Measurements from ENCODE around the gene KIAA0586.

The KIAA0586 gene

DNA sequence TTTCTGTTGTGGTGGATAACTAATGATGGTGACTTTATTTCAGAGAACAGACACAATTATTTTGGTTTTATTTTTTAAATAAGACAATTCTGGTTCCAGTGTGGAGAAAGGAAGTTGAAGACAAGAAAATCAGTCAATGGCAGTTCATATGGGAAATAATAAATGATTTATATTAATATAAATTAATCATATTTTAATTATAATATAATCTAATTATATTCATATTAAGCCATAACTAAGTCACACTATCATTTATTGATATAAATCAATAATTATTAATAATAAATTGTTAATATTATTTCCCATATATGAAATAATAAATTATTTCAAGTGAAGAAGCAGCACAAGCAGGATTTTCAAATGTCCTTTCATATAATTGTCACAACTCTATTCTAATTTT is 29.0 kb upstream of the KIAA0586 start:
- H3K4me3 ChIP-seq (ENCODE audit: low read depth, low read length), result no peak overlapping the region
- TF ChIP-seq, protein P1, sequence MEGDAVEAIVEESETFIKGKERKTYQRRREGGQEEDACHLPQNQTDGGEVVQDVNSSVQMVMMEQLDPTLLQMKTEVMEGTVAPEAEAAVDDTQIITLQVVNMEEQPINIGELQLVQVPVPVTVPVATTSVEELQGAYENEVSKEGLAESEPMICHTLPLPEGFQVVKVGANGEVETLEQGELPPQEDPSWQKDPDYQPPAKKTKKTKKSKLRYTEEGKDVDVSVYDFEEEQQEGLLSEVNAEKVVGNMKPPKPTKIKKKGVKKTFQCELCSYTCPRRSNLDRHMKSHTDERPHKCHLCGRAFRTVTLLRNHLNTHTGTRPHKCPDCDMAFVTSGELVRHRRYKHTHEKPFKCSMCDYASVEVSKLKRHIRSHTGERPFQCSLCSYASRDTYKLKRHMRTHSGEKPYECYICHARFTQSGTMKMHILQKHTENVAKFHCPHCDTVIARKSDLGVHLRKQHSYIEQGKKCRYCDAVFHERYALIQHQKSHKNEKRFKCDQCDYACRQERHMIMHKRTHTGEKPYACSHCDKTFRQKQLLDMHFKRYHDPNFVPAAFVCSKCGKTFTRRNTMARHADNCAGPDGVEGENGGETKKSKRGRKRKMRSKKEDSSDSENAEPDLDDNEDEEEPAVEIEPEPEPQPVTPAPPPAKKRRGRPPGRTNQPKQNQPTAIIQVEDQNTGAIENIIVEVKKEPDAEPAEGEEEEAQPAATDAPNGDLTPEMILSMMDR (IDR thresholded peaks at IDR 0.05; ENCODE audit: low read depth, low read length, missing control alignments), result no peak
- no peaks in the 10 kb centered on the region for H3K27me3 ChIP-seq (replicated peaks)
- in situ Hi-C loops (cut with HindIII; ENCODE audit: low pct_ligation_motif_present, low sequenced_read_pairs), result no loop called here
- H3K27ac ChIP-seq, result no peak overlapping the region
- H3K36me3 ChIP-seq (replicated peaks), result no peaks in the 10 kb centered on the region
- no peak for DNase-seq

DNA sequence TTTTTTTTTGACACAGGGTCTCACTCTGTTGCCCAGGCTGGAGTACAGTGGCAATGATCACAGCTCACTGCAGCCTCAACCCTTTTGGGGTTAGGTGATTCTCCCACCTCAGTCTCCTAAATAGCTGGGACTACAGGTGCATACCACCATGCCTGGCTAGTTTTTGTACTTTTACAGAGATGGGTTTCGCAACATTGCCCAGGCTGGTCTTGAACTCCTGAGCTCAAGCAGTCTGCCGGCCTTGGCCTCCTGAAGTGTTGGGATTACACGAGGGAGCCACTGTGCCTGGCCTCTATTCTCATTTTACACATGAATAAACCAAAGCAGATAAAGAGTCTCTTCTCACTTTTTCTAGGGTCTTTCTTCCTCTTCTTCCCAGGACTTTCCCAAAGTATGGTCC is 28.6 kb upstream of the KIAA0586 start:
- Histone ChIP-seq H3K27me3 (replicated peaks) (no peaks in the 10 kb centered on the region), H3K36me3 (replicated peaks) (no peaks in the 10 kb centered on the region), H3K4me3 (ENCODE audit: low read depth, low read length) (no peak overlapping the region), H3K27ac (no peak overlapping the region)
- in situ Hi-C loops (cut with HindIII; ENCODE audit: low pct_ligation_motif_present, low sequenced_read_pairs), result no loop called here
- TF ChIP-seq, protein P1 (IDR thresholded peaks at IDR 0.05; ENCODE audit: low read depth, low read length, missing control alignments), result no peak
- DNase-seq, result no peak

DNA sequence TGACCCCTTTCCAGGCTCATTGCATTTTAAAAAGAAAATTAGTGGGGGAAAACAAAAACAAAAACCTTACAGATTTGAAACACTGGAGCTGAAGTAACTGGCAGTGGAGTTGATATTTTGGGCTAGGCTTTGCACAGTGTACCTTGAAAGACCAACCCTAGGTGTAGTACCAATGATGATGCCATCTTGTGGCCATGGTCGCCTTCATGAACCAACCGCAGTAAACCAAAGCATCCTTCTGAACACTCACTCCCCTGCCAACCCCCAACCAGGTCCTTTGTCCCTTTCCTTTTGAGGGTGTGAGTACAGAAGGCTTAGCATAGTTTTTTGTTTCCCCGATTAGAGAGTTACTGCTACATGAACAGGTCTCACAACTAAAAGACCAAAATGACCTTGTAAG is 25.9 kb upstream of the KIAA0586 start:
- Histone ChIP-seq H3K27ac (no peak overlapping the region), H3K4me3 (ENCODE audit: low read depth, low read length) (no peak overlapping the region), H3K27me3 (replicated peaks) (no peaks in the 10 kb centered on the region), H3K36me3 (replicated peaks) (no peaks in the 10 kb centered on the region)
- in situ Hi-C loops (cut with HindIII; ENCODE audit: low pct_ligation_motif_present, low sequenced_read_pairs), result no loop called here
- no peak for DNase-seq
- TF ChIP-seq, protein P1 (IDR thresholded peaks at IDR 0.05; ENCODE audit: low read depth, low read length, missing control alignments), result peak; percentile 12

DNA sequence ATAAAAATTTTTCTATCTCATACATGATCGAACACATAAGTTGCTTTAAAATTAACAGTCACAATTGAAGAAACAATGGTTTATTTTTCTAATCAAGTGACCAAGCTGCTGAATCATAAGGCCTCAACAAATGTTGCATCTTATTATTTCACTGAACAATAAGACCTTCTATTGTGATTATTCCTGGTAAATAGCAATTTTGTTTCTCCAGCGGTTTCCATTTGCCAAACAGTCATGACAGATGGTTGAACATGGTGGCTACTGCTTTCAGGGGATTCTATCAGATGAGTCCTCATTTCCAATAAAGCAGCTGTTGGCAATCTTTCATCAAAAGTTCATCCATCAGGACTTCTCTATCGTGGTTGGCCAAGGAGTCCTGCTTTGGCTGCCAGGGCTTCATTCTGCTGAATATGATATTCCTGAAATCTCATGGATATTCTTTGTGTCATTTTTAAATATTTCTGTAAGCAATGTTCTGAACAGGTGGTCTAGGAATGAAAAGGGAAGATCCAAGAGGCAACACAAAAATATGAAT is 18.8 kb upstream of the KIAA0586 start:
- Histone ChIP-seq H3K36me3 (replicated peaks) (peaks cover 29% of the 10 kb centered on the region), H3K4me3 (ENCODE audit: low read depth, low read length) (no peak overlapping the region), H3K27ac (no peak overlapping the region), H3K27me3 (replicated peaks) (no peaks in the 10 kb centered on the region)
- TF ChIP-seq, protein P1 (IDR thresholded peaks at IDR 0.05; ENCODE audit: low read depth, low read length, missing control alignments), result no peak
- in situ Hi-C loops (cut with HindIII; ENCODE audit: low pct_ligation_motif_present, low sequenced_read_pairs), result no loop called here
- no peak for DNase-seq

DNA sequence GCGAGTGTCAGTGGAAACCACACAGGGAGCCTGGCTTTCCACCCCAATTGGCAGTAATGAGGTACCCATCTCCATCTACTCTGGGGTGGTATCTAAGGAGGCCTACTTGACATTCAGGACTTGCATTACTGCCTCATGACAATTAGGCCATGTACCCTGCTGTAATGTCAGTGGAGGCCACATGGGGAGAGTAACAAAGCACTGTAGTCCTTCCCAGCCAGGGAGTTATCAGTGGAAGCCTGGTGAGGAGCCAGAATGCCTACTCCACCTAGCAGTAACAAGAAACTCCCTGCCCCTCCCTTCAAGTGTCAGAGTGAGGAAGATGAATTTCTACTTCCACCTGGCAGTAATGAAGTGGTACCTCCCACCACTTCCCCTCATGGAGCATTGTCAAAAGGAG is 12.7 kb upstream of the KIAA0586 start:
- in situ Hi-C loops (cut with HindIII; ENCODE audit: low pct_ligation_motif_present, low sequenced_read_pairs), result no loop called here
- Histone ChIP-seq H3K36me3 (replicated peaks) (peaks cover 30% of the 10 kb centered on the region), H3K27ac (no peak overlapping the region), H3K4me3 (ENCODE audit: low read depth, low read length) (no peak overlapping the region), H3K27me3 (replicated peaks) (no peaks in the 10 kb centered on the region)
- no peak for DNase-seq
- TF ChIP-seq, protein P1 (IDR thresholded peaks at IDR 0.05; ENCODE audit: low read depth, low read length, missing control alignments), result no peak
